ENCODE results near the gene BCL10.

BCL10 gene

GRCh38 chr1:85264150-85264549 is 12.3 kb downstream of the BCL10 start:
- POLR2A ChIA-PET: interaction anchor here (0.7 to 1.2 kb wide), 2 partner anchors 12 to 243 kb away, joined by 3 to 4 read pairs; partner anchors contain the start of gene BCL10
- peaks cover 40 to 43% of the 10 kb centered on the region in 2 experiments for H3K36me3 ChIP-seq (ENCODE audit: control insufficient read depth in 2 of 2, insufficient read depth in 1 of 2, low read length in 2 of 2)
- CTCF ChIA-PET: interaction anchor here (0.7 to 1.5 kb wide), 2 partner anchors 216 to 319 kb away, joined by 3 to 7 read pairs; partner anchors contain the start of gene MCOLN3
- no peaks in the 10 kb centered on the region for H3K9me3 ChIP-seq (ENCODE audit: control insufficient read depth, insufficient read depth, low read depth, low read length)
- TF ChIP-seq ZNF155 (tag by site-specific recombination; IDR thresholded peaks at IDR 0.05) (no peak), ZNF24 (tag by site-specific recombination; IDR thresholded peaks at IDR 0.05) (no peak), ZBTB20 (tag by site-specific recombination; IDR thresholded peaks at IDR 0.05) (no peak), KLF1 (tag by site-specific recombination; IDR thresholded peaks at IDR 0.05) (no peak), ZNF169 (tag by site-specific recombination; IDR thresholded peaks at IDR 0.05) (no peak), ZNF184 (tag by site-specific recombination; IDR thresholded peaks at IDR 0.05) (no peak), ZNF221 (tag by site-specific recombination; IDR thresholded peaks at IDR 0.05; ENCODE audit: borderline replicate concordance) (no peak), ZNF677 (tag by site-specific recombination; IDR thresholded peaks at IDR 0.05) (no peak), OVOL3 (tag by site-specific recombination; IDR thresholded peaks at IDR 0.05) (no peak), ZNF202 (tag by site-specific recombination; IDR thresholded peaks at IDR 0.05; ENCODE audit: borderline replicate concordance) (no peak), ZNF423 (tag by site-specific recombination; IDR thresholded peaks at IDR 0.05) (no peak), ZNF529 (tag by site-specific recombination; IDR thresholded peaks at IDR 0.05; ENCODE audit: insufficient replicate concordance) (no peak), ZNF311 (tag by site-specific recombination; IDR thresholded peaks at IDR 0.05; ENCODE audit: borderline replicate concordance) (no peak), TRIM28 (IDR thresholded peaks at IDR 0.05; ENCODE audit: borderline replicate concordance, low read length) (no peak)
- TF ChIP-seq, protein P1, sequence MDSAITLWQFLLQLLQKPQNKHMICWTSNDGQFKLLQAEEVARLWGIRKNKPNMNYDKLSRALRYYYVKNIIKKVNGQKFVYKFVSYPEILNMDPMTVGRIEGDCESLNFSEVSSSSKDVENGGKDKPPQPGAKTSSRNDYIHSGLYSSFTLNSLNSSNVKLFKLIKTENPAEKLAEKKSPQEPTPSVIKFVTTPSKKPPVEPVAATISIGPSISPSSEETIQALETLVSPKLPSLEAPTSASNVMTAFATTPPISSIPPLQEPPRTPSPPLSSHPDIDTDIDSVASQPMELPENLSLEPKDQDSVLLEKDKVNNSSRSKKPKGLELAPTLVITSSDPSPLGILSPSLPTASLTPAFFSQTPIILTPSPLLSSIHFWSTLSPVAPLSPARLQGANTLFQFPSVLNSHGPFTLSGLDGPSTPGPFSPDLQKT (IDR thresholded peaks at IDR 0.05; ENCODE audit: borderline replicate concordance, low read depth, low read length): no peak
- TF ChIP-seq, protein P2, sequence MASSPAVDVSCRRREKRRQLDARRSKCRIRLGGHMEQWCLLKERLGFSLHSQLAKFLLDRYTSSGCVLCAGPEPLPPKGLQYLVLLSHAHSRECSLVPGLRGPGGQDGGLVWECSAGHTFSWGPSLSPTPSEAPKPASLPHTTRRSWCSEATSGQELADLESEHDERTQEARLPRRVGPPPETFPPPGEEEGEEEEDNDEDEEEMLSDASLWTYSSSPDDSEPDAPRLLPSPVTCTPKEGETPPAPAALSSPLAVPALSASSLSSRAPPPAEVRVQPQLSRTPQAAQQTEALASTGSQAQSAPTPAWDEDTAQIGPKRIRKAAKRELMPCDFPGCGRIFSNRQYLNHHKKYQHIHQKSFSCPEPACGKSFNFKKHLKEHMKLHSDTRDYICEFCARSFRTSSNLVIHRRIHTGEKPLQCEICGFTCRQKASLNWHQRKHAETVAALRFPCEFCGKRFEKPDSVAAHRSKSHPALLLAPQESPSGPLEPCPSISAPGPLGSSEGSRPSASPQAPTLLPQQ (tag by site-specific recombination; IDR thresholded peaks at IDR 0.05): no peak
- TF ChIP-seq, protein P3, sequence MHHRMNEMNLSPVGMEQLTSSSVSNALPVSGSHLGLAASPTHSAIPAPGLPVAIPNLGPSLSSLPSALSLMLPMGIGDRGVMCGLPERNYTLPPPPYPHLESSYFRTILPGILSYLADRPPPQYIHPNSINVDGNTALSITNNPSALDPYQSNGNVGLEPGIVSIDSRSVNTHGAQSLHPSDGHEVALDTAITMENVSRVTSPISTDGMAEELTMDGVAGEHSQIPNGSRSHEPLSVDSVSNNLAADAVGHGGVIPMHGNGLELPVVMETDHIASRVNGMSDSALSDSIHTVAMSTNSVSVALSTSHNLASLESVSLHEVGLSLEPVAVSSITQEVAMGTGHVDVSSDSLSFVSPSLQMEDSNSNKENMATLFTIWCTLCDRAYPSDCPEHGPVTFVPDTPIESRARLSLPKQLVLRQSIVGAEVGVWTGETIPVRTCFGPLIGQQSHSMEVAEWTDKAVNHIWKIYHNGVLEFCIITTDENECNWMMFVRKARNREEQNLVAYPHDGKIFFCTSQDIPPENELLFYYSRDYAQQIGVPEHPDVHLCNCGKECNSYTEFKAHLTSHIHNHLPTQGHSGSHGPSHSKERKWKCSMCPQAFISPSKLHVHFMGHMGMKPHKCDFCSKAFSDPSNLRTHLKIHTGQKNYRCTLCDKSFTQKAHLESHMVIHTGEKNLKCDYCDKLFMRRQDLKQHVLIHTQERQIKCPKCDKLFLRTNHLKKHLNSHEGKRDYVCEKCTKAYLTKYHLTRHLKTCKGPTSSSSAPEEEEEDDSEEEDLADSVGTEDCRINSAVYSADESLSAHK (tag by site-specific recombination; IDR thresholded peaks at IDR 0.05): no peak
- TF ChIP-seq, protein P4, sequence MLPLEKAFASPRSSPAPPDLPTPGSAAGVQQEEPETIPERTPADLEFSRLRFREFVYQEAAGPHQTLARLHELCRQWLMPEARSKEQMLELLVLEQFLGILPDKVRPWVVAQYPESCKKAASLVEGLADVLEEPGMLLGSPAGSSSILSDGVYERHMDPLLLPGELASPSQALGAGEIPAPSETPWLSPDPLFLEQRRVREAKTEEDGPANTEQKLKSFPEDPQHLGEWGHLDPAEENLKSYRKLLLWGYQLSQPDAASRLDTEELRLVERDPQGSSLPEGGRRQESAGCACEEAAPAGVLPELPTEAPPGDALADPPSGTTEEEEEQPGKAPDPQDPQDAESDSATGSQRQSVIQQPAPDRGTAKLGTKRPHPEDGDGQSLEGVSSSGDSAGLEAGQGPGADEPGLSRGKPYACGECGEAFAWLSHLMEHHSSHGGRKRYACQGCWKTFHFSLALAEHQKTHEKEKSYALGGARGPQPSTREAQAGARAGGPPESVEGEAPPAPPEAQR (tag by site-specific recombination; IDR thresholded peaks at IDR 0.05): no peak
- TF ChIP-seq, protein P5, sequence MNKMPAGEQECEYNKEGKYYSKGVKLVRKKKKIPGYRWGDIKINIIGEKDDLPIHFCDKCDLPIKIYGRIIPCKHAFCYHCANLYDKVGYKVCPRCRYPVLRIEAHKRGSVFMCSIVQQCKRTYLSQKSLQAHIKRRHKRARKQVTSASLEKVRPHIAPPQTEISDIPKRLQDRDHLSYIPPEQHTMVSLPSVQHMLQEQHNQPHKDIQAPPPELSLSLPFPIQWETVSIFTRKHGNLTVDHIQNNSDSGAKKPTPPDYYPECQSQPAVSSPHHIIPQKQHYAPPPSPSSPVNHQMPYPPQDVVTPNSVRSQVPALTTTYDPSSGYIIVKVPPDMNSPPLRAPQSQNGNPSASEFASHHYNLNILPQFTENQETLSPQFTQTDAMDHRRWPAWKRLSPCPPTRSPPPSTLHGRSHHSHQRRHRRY (tag by site-specific recombination; IDR thresholded peaks at IDR 0.05): no peak
- H3K4me1 ChIP-seq (ENCODE audit: control insufficient read depth, insufficient read depth, low read length): no peaks in the 10 kb centered on the region
- no peak overlapping the region for H3K27ac ChIP-seq (ENCODE audit: extremely low read depth, low read depth, low read length)
- no peak overlapping the region for H3K4me3 ChIP-seq (ENCODE audit: low read depth, low read length)
